Mucosa of rectum (tissue), 2 donors: Measurements from ENCODE around the gene CACTIN.
"Not testable (repeated sequence)": the region's sequence is repeated elsewhere in the genome, so short reads cannot be mapped to it uniquely, and the experiment has no call there.

Experiments
- H3K27ac ChIP-seq, 2 donors: one replicate each; pipeline ENCODE4 v1.7.0; 2013; ENCODE audit warnings: inconsistent platforms in 2 of 2, low read depth in 2 of 2, low read length in 2 of 2
- H3K27me3 ChIP-seq, 2 donors: one replicate each; pipeline ENCODE4 v1.7.0; 2013; ENCODE audit warnings: low read length in 2 of 2; ENCODE audit not compliant: control insufficient read depth in 2 of 2, insufficient read depth in 2 of 2
- H3K36me3 ChIP-seq, 2 donors: one replicate each; pipeline ENCODE4 v1.7.0; 2013; ENCODE audit warnings: low read length in 2 of 2; ENCODE audit not compliant: control insufficient read depth in 2 of 2, insufficient read depth in 2 of 2
- H3K4me1 ChIP-seq, 2 donors: one replicate each; pipeline ENCODE4 v1.7.0; 2013; ENCODE audit warnings: low read length in 2 of 2, mild to moderate bottlenecking in 1 of 2; ENCODE audit not compliant: control insufficient read depth in 2 of 2, insufficient read depth in 2 of 2
- H3K4me3 ChIP-seq, 2 donors: one replicate each; pipeline ENCODE4 v1.7.0; 2013; ENCODE audit warnings: low read length in 2 of 2
- H3K9ac ChIP-seq, 2 donors: one replicate each; pipeline ENCODE4 v1.7.0; 2013; ENCODE audit warnings: low read length in 2 of 2, low read depth in 1 of 2, mild to moderate bottlenecking in 1 of 2
- H3K9me3 ChIP-seq, 2 donors: one replicate each; pipeline ENCODE4 v1.7.0; 2013; ENCODE audit warnings: low read length in 2 of 2; ENCODE audit not compliant: control insufficient read depth in 2 of 2
- donor health status: healthy.
- donor health status: Normal muscosa, but diverticular disease.

Gene CACTIN

GRCh38 chr19:3655402-3656072 is 28.9 kb upstream of the CACTIN start:
- Histone ChIP-seq H3K27me3 (no peaks in the 10 kb centered on the region), H3K4me3 (no peak overlapping the region), H3K9ac (no peak overlapping the region), H3K36me3 (peaks cover 33 to 46% of the 10 kb centered on the region in 2 donors), H3K27ac (no peak overlapping the region), H3K4me1 (no peaks in the 10 kb centered on the region), H3K9me3 (no peaks in the 10 kb centered on the region)

- no peaks in the 10 kb centered on the region for H3K9me3 ChIP-seq
- peaks cover 30 to 40% of the 10 kb centered on the region in 2 donors for H3K36me3 ChIP-seq
- no peak overlapping the region for H3K4me3 ChIP-seq
- no peaks in the 10 kb centered on the region for H3K4me1 ChIP-seq
- H3K9ac ChIP-seq, result no peak overlapping the region
- H3K27ac ChIP-seq, result no peak overlapping the region
- no peaks in the 10 kb centered on the region for H3K27me3 ChIP-seq
Observed at GRCh38 chr19:3653865-3654513, 27.4 kb upstream of the CACTIN start.

GRCh38 chr19:3653081-3653795 is 26.6 kb upstream of the CACTIN start:
- H3K27ac ChIP-seq, result no peak overlapping the region
- no peaks in the 10 kb centered on the region for H3K9me3 ChIP-seq
- no peaks in the 10 kb centered on the region for H3K4me1 ChIP-seq
- H3K27me3 ChIP-seq, result no peaks in the 10 kb centered on the region
- peaks cover 30 to 40% of the 10 kb centered on the region in 2 donors for H3K36me3 ChIP-seq
- H3K4me3 ChIP-seq, result no peak overlapping the region
- no peak overlapping the region for H3K9ac ChIP-seq

GRCh38 chr19:3652422-3652821 is 25.8 kb upstream of the CACTIN start:
- H3K9ac ChIP-seq, result no peak overlapping the region
- no peaks in the 10 kb centered on the region for H3K4me1 ChIP-seq
- no peaks in the 10 kb centered on the region for H3K27me3 ChIP-seq
- H3K4me3 ChIP-seq, result no peak overlapping the region
- H3K9me3 ChIP-seq, result no peaks in the 10 kb centered on the region
- H3K36me3 ChIP-seq, result peaks cover 30 to 34% of the 10 kb centered on the region in 2 donors
- no peak overlapping the region for H3K27ac ChIP-seq

- Histone ChIP-seq H3K9me3 (no peaks in the 10 kb centered on the region), H3K4me1 (no peaks in the 10 kb centered on the region), H3K36me3 (peaks cover 24 to 30% of the 10 kb centered on the region in 2 donors), H3K9ac (no peak overlapping the region), H3K27me3 (no peaks in the 10 kb centered on the region), H3K27ac (no peak overlapping the region), H3K4me3 (no peak overlapping the region)
Observed at GRCh38 chr19:3651684-3652083, 25.1 kb upstream of the CACTIN start.

GRCh38 chr19:3649888-3650287 is 23.3 kb upstream of the CACTIN start:
- Histone ChIP-seq H3K27ac (no peak overlapping the region), H3K9ac (no peak overlapping the region), H3K4me1 (no peaks in the 10 kb centered on the region), H3K4me3 (no peak overlapping the region), H3K27me3 (no peaks in the 10 kb centered on the region), H3K9me3 (no peaks in the 10 kb centered on the region), H3K36me3 (peaks cover 20 to 29% of the 10 kb centered on the region in 2 donors)

GRCh38 chr19:3648037-3648905 is 21.7 kb upstream of the CACTIN start:
- Histone ChIP-seq H3K9me3 (no peaks in the 10 kb centered on the region), H3K4me1 (no peaks in the 10 kb centered on the region), H3K9ac (no peak overlapping the region), H3K27ac (no peak overlapping the region), H3K4me3 (no peak overlapping the region), H3K27me3 (no peaks in the 10 kb centered on the region), H3K36me3 (peaks cover 17 to 29% of the 10 kb centered on the region in 2 donors)

- not testable (repeated sequence) for H3K27ac ChIP-seq, H3K4me1 ChIP-seq, H3K27me3 ChIP-seq, H3K9ac ChIP-seq, H3K9me3 ChIP-seq, H3K4me3 ChIP-seq
- peaks cover 10 to 20% of the 10 kb centered on the region in 2 donors for H3K36me3 ChIP-seq
Observed at GRCh38 chr19:3647102-3647501, 20.5 kb upstream of the CACTIN start.

- H3K4me3 ChIP-seq, result no peak overlapping the region
- no peaks in the 10 kb centered on the region for H3K27me3 ChIP-seq
- no peaks in the 10 kb centered on the region for H3K4me1 ChIP-seq
- H3K27ac ChIP-seq, result no peak overlapping the region
- H3K9me3 ChIP-seq, result no peaks in the 10 kb centered on the region
- peaks cover 5 to 21% of the 10 kb centered on the region in 2 donors for H3K36me3 ChIP-seq
- no peak overlapping the region for H3K9ac ChIP-seq
Observed at GRCh38 chr19:3646336-3647092, 19.9 kb upstream of the CACTIN start.
